ENCODE measurements around the gene GSTA4.

The GSTA4 gene

DNA sequence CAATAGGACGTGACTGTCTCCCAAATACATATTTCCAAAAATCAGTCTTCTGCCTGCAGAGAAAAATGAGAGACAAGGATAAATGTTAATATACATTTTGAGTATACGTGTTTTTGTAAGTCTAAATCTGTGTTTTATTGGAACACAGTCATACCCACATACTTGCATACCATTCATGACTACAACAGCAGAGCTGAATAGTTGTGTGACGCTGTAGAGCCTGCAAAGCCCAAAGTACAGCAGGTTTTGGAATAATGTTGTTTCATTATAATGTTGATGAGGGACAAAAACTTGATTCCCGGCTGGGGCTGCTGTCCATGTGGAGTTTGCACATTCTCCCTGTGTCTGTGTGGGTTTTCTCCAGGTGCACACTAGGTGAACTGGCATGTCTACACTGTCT is 46.3 kb upstream of the GSTA4 start:
- H3K4me1 ChIP-seq (ENCODE audit: control insufficient read depth, insufficient read depth, low read length): peaks cover 2% of the 10 kb centered on the region; the same call in 1 of the 2 replicates
- POLR2A ChIA-PET: no interaction called here
- no peaks in the 10 kb centered on the region for H3K9me3 ChIP-seq (ENCODE audit: control insufficient read depth, insufficient read depth, low read depth, low read length)
- TF ChIP-seq, protein P1, sequence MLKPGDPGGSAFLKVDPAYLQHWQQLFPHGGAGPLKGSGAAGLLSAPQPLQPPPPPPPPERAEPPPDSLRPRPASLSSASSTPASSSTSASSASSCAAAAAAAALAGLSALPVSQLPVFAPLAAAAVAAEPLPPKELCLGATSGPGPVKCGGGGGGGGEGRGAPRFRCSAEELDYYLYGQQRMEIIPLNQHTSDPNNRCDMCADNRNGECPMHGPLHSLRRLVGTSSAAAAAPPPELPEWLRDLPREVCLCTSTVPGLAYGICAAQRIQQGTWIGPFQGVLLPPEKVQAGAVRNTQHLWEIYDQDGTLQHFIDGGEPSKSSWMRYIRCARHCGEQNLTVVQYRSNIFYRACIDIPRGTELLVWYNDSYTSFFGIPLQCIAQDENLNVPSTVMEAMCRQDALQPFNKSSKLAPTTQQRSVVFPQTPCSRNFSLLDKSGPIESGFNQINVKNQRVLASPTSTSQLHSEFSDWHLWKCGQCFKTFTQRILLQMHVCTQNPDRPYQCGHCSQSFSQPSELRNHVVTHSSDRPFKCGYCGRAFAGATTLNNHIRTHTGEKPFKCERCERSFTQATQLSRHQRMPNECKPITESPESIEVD (tag by site-specific recombination; IDR thresholded peaks at IDR 0.05): no peak
- TF ChIP-seq ZNF391 (tag by site-specific recombination; IDR thresholded peaks at IDR 0.05; ENCODE audit: borderline replicate concordance, low read depth): no peak
- no peak for TF ChIP-seq ZEB2 (tag by site-specific recombination; IDR thresholded peaks at IDR 0.05)
- TF ChIP-seq, protein P2, sequence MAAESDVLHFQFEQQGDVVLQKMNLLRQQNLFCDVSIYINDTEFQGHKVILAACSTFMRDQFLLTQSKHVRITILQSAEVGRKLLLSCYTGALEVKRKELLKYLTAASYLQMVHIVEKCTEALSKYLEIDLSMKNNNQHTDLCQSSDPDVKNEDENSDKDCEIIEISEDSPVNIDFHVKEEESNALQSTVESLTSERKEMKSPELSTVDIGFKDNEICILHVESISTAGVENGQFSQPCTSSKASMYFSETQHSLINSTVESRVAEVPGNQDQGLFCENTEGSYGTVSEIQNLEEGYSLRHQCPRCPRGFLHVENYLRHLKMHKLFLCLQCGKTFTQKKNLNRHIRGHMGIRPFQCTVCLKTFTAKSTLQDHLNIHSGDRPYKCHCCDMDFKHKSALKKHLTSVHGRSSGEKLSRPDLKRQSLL (tag by site-specific recombination; IDR thresholded peaks at IDR 0.05): no peak
- TF ChIP-seq, protein P3, sequence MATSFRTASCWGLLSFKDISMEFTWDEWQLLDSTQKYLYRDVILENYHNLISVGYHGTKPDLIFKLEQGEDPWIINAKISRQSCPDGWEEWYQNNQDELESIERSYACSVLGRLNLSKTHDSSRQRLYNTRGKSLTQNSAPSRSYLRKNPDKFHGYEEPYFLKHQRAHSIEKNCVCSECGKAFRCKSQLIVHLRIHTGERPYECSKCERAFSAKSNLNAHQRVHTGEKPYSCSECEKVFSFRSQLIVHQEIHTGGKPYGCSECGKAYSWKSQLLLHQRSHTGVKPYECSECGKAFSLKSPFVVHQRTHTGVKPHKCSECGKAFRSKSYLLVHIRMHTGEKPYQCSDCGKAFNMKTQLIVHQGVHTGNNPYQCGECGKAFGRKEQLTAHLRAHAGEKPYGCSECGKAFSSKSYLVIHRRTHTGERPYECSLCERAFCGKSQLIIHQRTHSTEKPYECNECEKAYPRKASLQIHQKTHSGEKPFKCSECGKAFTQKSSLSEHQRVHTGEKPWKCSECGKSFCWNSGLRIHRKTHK (tag by site-specific recombination; IDR thresholded peaks at IDR 0.05): no peak
- no peak for TF ChIP-seq SCRT2 (tag by site-specific recombination; IDR thresholded peaks at IDR 0.05)
- TF ChIP-seq, protein P4, sequence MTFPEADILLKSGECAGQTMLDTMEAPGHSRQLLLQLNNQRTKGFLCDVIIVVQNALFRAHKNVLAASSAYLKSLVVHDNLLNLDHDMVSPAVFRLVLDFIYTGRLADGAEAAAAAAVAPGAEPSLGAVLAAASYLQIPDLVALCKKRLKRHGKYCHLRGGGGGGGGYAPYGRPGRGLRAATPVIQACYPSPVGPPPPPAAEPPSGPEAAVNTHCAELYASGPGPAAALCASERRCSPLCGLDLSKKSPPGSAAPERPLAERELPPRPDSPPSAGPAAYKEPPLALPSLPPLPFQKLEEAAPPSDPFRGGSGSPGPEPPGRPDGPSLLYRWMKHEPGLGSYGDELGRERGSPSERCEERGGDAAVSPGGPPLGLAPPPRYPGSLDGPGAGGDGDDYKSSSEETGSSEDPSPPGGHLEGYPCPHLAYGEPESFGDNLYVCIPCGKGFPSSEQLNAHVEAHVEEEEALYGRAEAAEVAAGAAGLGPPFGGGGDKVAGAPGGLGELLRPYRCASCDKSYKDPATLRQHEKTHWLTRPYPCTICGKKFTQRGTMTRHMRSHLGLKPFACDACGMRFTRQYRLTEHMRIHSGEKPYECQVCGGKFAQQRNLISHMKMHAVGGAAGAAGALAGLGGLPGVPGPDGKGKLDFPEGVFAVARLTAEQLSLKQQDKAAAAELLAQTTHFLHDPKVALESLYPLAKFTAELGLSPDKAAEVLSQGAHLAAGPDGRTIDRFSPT (tag by site-specific recombination; IDR thresholded peaks at IDR 0.05): no peak
- TF ChIP-seq MYNN (tag by site-specific recombination; IDR thresholded peaks at IDR 0.05; ENCODE audit: borderline replicate concordance): no peak
- TF ChIP-seq ZNF211 (tag by site-specific recombination; IDR thresholded peaks at IDR 0.05; ENCODE audit: low read depth): no peak
- no peak for TF ChIP-seq BCL11B (tag by site-specific recombination; IDR thresholded peaks at IDR 0.05; ENCODE audit: low read depth)
- TF ChIP-seq ZNF132 (tag by site-specific recombination; IDR thresholded peaks at IDR 0.05; ENCODE audit: borderline replicate concordance): no peak
- peaks cover 4 to 30% of the 10 kb centered on the region in 2 experiments; a peak in 2 of 3 replicates for H3K36me3 ChIP-seq (ENCODE audit: control insufficient read depth in 2 of 2, insufficient read depth in 1 of 2, low read length in 2 of 2)
- CTCF ChIA-PET: no interaction called here
- no peak overlapping the region for H3K27ac ChIP-seq (ENCODE audit: extremely low read depth, low read depth, low read length)
- H3K4me3 ChIP-seq (ENCODE audit: low read depth, low read length): no peak overlapping the region

DNA sequence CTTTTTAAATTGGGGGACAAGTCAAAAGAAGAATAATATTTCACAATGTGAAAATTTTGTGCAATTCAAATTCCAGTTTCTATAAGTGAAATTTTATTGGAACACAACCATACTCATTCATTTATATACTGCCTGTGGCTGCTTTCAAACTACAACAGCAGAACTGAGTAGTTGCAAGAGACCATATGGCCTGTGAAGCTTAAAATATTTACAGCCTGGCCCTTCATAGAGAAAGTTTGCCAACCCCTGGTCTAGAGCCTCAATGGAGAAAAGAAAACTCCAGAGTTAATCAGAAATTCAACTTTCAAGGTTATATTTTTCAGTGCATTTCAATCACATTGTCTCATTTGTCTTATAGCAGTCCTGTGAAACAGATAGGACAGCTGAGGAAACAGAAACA is 43.5 kb upstream of the GSTA4 start:
- H3K4me1 ChIP-seq (ENCODE audit: control insufficient read depth, insufficient read depth, low read length): no peaks in the 10 kb centered on the region
- CTCF ChIA-PET: interaction anchor here (0.9 kb wide), 1 partner anchor 156 kb away, joined by 3 read pairs; no protein-coding TSS in a partner anchor
- POLR2A ChIA-PET: no interaction called here
- no peak overlapping the region for H3K27ac ChIP-seq (ENCODE audit: extremely low read depth, low read depth, low read length)
- peaks cover 4 to 46% of the 10 kb centered on the region in 2 experiments; a peak in 2 of 3 replicates for H3K36me3 ChIP-seq (ENCODE audit: control insufficient read depth in 2 of 2, insufficient read depth in 1 of 2, low read length in 2 of 2)
- H3K4me3 ChIP-seq (ENCODE audit: low read depth, low read length): no peak overlapping the region
- H3K9me3 ChIP-seq (ENCODE audit: control insufficient read depth, insufficient read depth, low read depth, low read length): no peaks in the 10 kb centered on the region
- TF ChIP-seq TRIM28 (IDR thresholded peaks at IDR 0.05; ENCODE audit: borderline replicate concordance, low read length) (no peak), ZNF530 (tag by site-specific recombination; IDR thresholded peaks at IDR 0.05; ENCODE audit: low read depth) (no peak), ZNF169 (tag by site-specific recombination; IDR thresholded peaks at IDR 0.05) (no peak), GLIS2 (tag by site-specific recombination; IDR thresholded peaks at IDR 0.05) (no peak), BCL11B (tag by site-specific recombination; IDR thresholded peaks at IDR 0.05; ENCODE audit: low read depth) (no peak), ZNF626 (tag by site-specific recombination; IDR thresholded peaks at IDR 0.05) (no peak), ZNF16 (tag by site-specific recombination; IDR thresholded peaks at IDR 0.05; ENCODE audit: low read depth) (no peak), SP3 (tag by site-specific recombination; IDR thresholded peaks at IDR 0.05) (no peak), ZNF350 (tag by site-specific recombination; IDR thresholded peaks at IDR 0.05) (no peak), ZNF513 (tag by site-specific recombination; IDR thresholded peaks at IDR 0.05) (no peak)
- TF ChIP-seq, protein P5, sequence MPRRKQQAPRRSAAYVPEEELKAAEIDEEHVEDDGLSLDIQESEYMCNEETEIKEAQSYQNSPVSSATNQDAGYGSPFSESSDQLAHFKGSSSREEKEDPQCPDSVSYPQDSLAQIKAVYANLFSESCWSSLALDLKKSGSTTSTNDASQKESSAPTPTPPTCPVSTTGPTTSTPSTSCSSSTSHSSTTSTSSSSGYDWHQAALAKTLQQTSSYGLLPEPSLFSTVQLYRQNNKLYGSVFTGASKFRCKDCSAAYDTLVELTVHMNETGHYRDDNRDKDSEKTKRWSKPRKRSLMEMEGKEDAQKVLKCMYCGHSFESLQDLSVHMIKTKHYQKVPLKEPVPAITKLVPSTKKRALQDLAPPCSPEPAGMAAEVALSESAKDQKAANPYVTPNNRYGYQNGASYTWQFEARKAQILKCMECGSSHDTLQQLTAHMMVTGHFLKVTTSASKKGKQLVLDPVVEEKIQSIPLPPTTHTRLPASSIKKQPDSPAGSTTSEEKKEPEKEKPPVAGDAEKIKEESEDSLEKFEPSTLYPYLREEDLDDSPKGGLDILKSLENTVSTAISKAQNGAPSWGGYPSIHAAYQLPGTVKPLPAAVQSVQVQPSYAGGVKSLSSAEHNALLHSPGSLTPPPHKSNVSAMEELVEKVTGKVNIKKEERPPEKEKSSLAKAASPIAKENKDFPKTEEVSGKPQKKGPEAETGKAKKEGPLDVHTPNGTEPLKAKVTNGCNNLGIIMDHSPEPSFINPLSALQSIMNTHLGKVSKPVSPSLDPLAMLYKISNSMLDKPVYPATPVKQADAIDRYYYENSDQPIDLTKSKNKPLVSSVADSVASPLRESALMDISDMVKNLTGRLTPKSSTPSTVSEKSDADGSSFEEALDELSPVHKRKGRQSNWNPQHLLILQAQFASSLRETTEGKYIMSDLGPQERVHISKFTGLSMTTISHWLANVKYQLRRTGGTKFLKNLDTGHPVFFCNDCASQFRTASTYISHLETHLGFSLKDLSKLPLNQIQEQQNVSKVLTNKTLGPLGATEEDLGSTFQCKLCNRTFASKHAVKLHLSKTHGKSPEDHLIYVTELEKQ (tag by site-specific recombination; IDR thresholded peaks at IDR 0.05; ENCODE audit: borderline replicate concordance): no peak
- TF ChIP-seq, protein P6, sequence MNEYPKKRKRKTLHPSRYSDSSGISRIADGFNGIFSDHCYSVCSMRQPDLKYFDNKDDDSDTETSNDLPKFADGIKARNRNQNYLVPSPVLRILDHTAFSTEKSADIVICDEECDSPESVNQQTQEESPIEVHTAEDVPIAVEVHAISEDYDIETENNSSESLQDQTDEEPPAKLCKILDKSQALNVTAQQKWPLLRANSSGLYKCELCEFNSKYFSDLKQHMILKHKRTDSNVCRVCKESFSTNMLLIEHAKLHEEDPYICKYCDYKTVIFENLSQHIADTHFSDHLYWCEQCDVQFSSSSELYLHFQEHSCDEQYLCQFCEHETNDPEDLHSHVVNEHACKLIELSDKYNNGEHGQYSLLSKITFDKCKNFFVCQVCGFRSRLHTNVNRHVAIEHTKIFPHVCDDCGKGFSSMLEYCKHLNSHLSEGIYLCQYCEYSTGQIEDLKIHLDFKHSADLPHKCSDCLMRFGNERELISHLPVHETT (tag by site-specific recombination; IDR thresholded peaks at IDR 0.05): no peak
